ENCODE data around the gene ZNF236. TPM values are rescaled to one million over a fixed set of nuclear protein-coding genes. Genes with fewer than 3 reads are reported as not detected.

ZNF236 gene
- total RNA-seq, 2 experiments from 2014 or later, result 18.2 to 24.3 TPM

GRCh38 chr18:76892832-76893231 lies 70.5 kb downstream of the ZNF236 start:
- Mint-ChIP-seq H3K27me3 (ENCODE audit: low read depth) (no peaks in the 10 kb centered on the region), H3K9me3 (ENCODE audit: insufficient read depth) (no peaks in the 10 kb centered on the region), H3K36me3 (ENCODE audit: low read depth) (peaks cover 52% of the 10 kb centered on the region), H3K4me1 (ENCODE audit: low read depth) (no peaks in the 10 kb centered on the region), H3K27ac (no peak overlapping the region), H3K4me3 (no peak overlapping the region)
- DNase-seq, result no peak
- no peak for ATAC-seq
- POLR2A ChIA-PET, result no interaction called here
- CTCF ChIA-PET, result no interaction called here

GRCh38 chr18:76894566-76895346 lies 72.4 kb downstream of the ZNF236 start:
- ChIA-PET POLR2A (interaction anchor here (0.6 kb wide), 1 partner anchor 375 kb away, joined by 3 read pairs; no protein-coding TSS in a partner anchor), CTCF (no interaction called here)
- Mint-ChIP-seq H3K9me3 (ENCODE audit: insufficient read depth) (no peaks in the 10 kb centered on the region), H3K4me3 (no peak overlapping the region), H3K27me3 (ENCODE audit: low read depth) (no peaks in the 10 kb centered on the region), H3K4me1 (ENCODE audit: low read depth) (no peaks in the 10 kb centered on the region), H3K27ac (no peak overlapping the region), H3K36me3 (ENCODE audit: low read depth) (peaks cover 49% of the 10 kb centered on the region)
- ATAC-seq (no peak), DNase-seq (no peak)

- Mint-ChIP-seq H3K27ac (no peak overlapping the region), H3K9me3 (ENCODE audit: insufficient read depth) (no peaks in the 10 kb centered on the region), H3K27me3 (ENCODE audit: low read depth) (no peaks in the 10 kb centered on the region), H3K36me3 (ENCODE audit: low read depth) (peaks cover 48% of the 10 kb centered on the region), H3K4me3 (no peak overlapping the region), H3K4me1 (ENCODE audit: low read depth) (no peaks in the 10 kb centered on the region)
- DNase-seq (no peak), ATAC-seq (no peak)
- ChIA-PET POLR2A (no interaction called here), CTCF (no interaction called here)
Measured at GRCh38 chr18:76895498-76895897, 73.1 kb downstream of the ZNF236 start.

GRCh38 chr18:76896677-76897076 lies 74.3 kb downstream of the ZNF236 start:
- H3K9me3 Mint-ChIP-seq (ENCODE audit: insufficient read depth), result no peaks in the 10 kb centered on the region
- H3K4me3 Mint-ChIP-seq, result no peak overlapping the region
- H3K4me1 Mint-ChIP-seq (ENCODE audit: low read depth), result no peaks in the 10 kb centered on the region
- H3K27ac Mint-ChIP-seq, result no peak overlapping the region
- peaks cover 49% of the 10 kb centered on the region for H3K36me3 Mint-ChIP-seq (ENCODE audit: low read depth)
- no peaks in the 10 kb centered on the region for H3K27me3 Mint-ChIP-seq (ENCODE audit: low read depth)
- ATAC-seq, result no peak
- CTCF ChIA-PET, result no interaction called here
- POLR2A ChIA-PET, result no interaction called here
- no peak for DNase-seq

- ChIA-PET POLR2A (no interaction called here), CTCF (no interaction called here)
- Mint-ChIP-seq H3K4me1 (ENCODE audit: low read depth) (no peaks in the 10 kb centered on the region), H3K4me3 (no peak overlapping the region), H3K9me3 (ENCODE audit: insufficient read depth) (no peaks in the 10 kb centered on the region), H3K27me3 (ENCODE audit: low read depth) (no peaks in the 10 kb centered on the region), H3K27ac (no peak overlapping the region), H3K36me3 (ENCODE audit: low read depth) (peaks cover 49% of the 10 kb centered on the region)
- DNase-seq, result no peak
- ATAC-seq, result no peak
Measured at GRCh38 chr18:76897257-76897656, 74.9 kb downstream of the ZNF236 start.

- DNase-seq (no peak), ATAC-seq (no peak)
- no peaks in the 10 kb centered on the region for H3K9me3 Mint-ChIP-seq (ENCODE audit: insufficient read depth)
- no peaks in the 10 kb centered on the region for H3K27me3 Mint-ChIP-seq (ENCODE audit: low read depth)
- ChIA-PET CTCF (no interaction called here), POLR2A (no interaction called here)
- no peak overlapping the region for H3K27ac Mint-ChIP-seq
- no peak overlapping the region for H3K4me3 Mint-ChIP-seq
- no peaks in the 10 kb centered on the region for H3K4me1 Mint-ChIP-seq (ENCODE audit: low read depth)
- peaks cover 26% of the 10 kb centered on the region for H3K36me3 Mint-ChIP-seq (ENCODE audit: low read depth)
Measured at GRCh38 chr18:76903386-76903785, 81.0 kb downstream of the ZNF236 start.

- H3K36me3 Mint-ChIP-seq (ENCODE audit: low read depth), result peaks cover 29% of the 10 kb centered on the region
- CTCF ChIA-PET, result interaction anchor here (1.1 kb wide), 1 partner anchor 16 kb away, joined by 3 read pairs; no protein-coding TSS in a partner anchor
Measured at GRCh38 chr18:76905821-76906220, 83.5 kb downstream of the ZNF236 start.

GRCh38 chr18:76908277-76908676 lies 85.9 kb downstream of the ZNF236 start:
- ChIA-PET CTCF (interaction anchor here (1.6 kb wide), 1 partner anchor 14 kb away, joined by 6 read pairs; no protein-coding TSS in a partner anchor), POLR2A (no interaction called here)
- H3K9me3 Mint-ChIP-seq (ENCODE audit: insufficient read depth), result no peaks in the 10 kb centered on the region
- peaks cover 33% of the 10 kb centered on the region for H3K36me3 Mint-ChIP-seq (ENCODE audit: low read depth)
- H3K27me3 Mint-ChIP-seq (ENCODE audit: low read depth), result no peaks in the 10 kb centered on the region
- no peaks in the 10 kb centered on the region for H3K4me1 Mint-ChIP-seq (ENCODE audit: low read depth)
- ATAC-seq, result no peak
- no peak overlapping the region for H3K4me3 Mint-ChIP-seq
- no peak overlapping the region for H3K27ac Mint-ChIP-seq
- no peak for DNase-seq

More at GRCh38 chr18:76905821-76906220, 83.5 kb downstream of the ZNF236 start:
- POLR2A ChIA-PET, result no interaction called here
- Mint-ChIP-seq H3K9me3 (ENCODE audit: insufficient read depth) (no peaks in the 10 kb centered on the region), H3K27ac (no peak overlapping the region), H3K27me3 (ENCODE audit: low read depth) (no peaks in the 10 kb centered on the region), H3K4me3 (no peak overlapping the region), H3K4me1 (ENCODE audit: low read depth) (no peaks in the 10 kb centered on the region)
- no peak for ATAC-seq
- no peak for DNase-seq

GRCh38 chr18:76909439-76909838 lies 87.1 kb downstream of the ZNF236 start:
- Mint-ChIP-seq H3K9me3 (ENCODE audit: insufficient read depth) (no peaks in the 10 kb centered on the region), H3K27ac (no peak overlapping the region), H3K36me3 (ENCODE audit: low read depth) (peaks cover 37% of the 10 kb centered on the region), H3K4me1 (ENCODE audit: low read depth) (no peaks in the 10 kb centered on the region), H3K4me3 (no peak overlapping the region), H3K27me3 (ENCODE audit: low read depth) (no peaks in the 10 kb centered on the region)
- ATAC-seq (no peak), DNase-seq (no peak)
- ChIA-PET CTCF (no interaction called here), POLR2A (interaction anchor here (0.6 kb wide), 1 partner anchor 793 kb away, joined by 3 read pairs; no protein-coding TSS in a partner anchor)

- H3K36me3 Mint-ChIP-seq (ENCODE audit: low read depth), result peaks cover 38% of the 10 kb centered on the region
- H3K27me3 Mint-ChIP-seq (ENCODE audit: low read depth), result no peaks in the 10 kb centered on the region
- ATAC-seq, result no peak
- no peak overlapping the region for H3K27ac Mint-ChIP-seq
- ChIA-PET POLR2A (no interaction called here), CTCF (interaction anchor here (1.4 kb wide), 1 partner anchor 108 kb away, joined by 3 read pairs; no protein-coding TSS in a partner anchor)
- no peak overlapping the region for H3K4me3 Mint-ChIP-seq
- DNase-seq, result no peak
- H3K9me3 Mint-ChIP-seq (ENCODE audit: insufficient read depth), result no peaks in the 10 kb centered on the region
- H3K4me1 Mint-ChIP-seq (ENCODE audit: low read depth), result no peaks in the 10 kb centered on the region
Measured at GRCh38 chr18:76911440-76911839, 89.1 kb downstream of the ZNF236 start.

GRCh38 chr18:76913583-76913982 lies 91.2 kb downstream of the ZNF236 start:
- Mint-ChIP-seq H3K27ac (no peak overlapping the region), H3K4me1 (ENCODE audit: low read depth) (no peaks in the 10 kb centered on the region), H3K36me3 (ENCODE audit: low read depth) (peaks cover 39% of the 10 kb centered on the region), H3K4me3 (no peak overlapping the region), H3K27me3 (ENCODE audit: low read depth) (no peaks in the 10 kb centered on the region), H3K9me3 (ENCODE audit: insufficient read depth) (no peaks in the 10 kb centered on the region)
- POLR2A ChIA-PET, result no interaction called here
- DNase-seq (no peak), ATAC-seq (no peak)
- CTCF ChIA-PET, result no interaction called here

- Mint-ChIP-seq H3K4me1 (ENCODE audit: low read depth) (no peaks in the 10 kb centered on the region), H3K27me3 (ENCODE audit: low read depth) (no peaks in the 10 kb centered on the region), H3K36me3 (ENCODE audit: low read depth) (peaks cover 38% of the 10 kb centered on the region), H3K9me3 (ENCODE audit: insufficient read depth) (no peaks in the 10 kb centered on the region), H3K4me3 (no peak overlapping the region), H3K27ac (no peak overlapping the region)
- no peak for ATAC-seq
- DNase-seq, result no peak
- POLR2A ChIA-PET, result no interaction called here
- CTCF ChIA-PET, result no interaction called here
Measured at GRCh38 chr18:76914314-76914713, 92.0 kb downstream of the ZNF236 start.

- Mint-ChIP-seq H3K4me1 (ENCODE audit: low read depth) (no peaks in the 10 kb centered on the region), H3K27me3 (ENCODE audit: low read depth) (no peaks in the 10 kb centered on the region), H3K27ac (no peak overlapping the region), H3K36me3 (ENCODE audit: low read depth) (peaks cover 38% of the 10 kb centered on the region), H3K4me3 (no peak overlapping the region), H3K9me3 (ENCODE audit: insufficient read depth) (no peaks in the 10 kb centered on the region)
- POLR2A ChIA-PET, result no interaction called here
- no peak for ATAC-seq
- CTCF ChIA-PET, result no interaction called here
- no peak for DNase-seq
Measured at GRCh38 chr18:76914796-76915195, 92.4 kb downstream of the ZNF236 start.

Measured in activated CD8-positive, alpha-beta T cell treated with anti-CD3 and anti-CD28 coated beads, Interleukin-2, amount 10 ng/mL, durations not matched to agents 7 days and 5 days (primary cell).